CD4-positive, alpha-beta T cell treated with Interleukin-4 for 4 hours (primary cell): ENCODE measurements around the gene SPESP1.
"Not testable (repeated sequence)": the region's sequence is repeated elsewhere in the genome, so short reads cannot be mapped to it uniquely, and the experiment has no call there.

ENCODE experiments used
- DNase-seq: peaks from one replicate; pipeline ENCODE4 v3.0.0-alpha.2; 2020

Gene SPESP1

DNA sequence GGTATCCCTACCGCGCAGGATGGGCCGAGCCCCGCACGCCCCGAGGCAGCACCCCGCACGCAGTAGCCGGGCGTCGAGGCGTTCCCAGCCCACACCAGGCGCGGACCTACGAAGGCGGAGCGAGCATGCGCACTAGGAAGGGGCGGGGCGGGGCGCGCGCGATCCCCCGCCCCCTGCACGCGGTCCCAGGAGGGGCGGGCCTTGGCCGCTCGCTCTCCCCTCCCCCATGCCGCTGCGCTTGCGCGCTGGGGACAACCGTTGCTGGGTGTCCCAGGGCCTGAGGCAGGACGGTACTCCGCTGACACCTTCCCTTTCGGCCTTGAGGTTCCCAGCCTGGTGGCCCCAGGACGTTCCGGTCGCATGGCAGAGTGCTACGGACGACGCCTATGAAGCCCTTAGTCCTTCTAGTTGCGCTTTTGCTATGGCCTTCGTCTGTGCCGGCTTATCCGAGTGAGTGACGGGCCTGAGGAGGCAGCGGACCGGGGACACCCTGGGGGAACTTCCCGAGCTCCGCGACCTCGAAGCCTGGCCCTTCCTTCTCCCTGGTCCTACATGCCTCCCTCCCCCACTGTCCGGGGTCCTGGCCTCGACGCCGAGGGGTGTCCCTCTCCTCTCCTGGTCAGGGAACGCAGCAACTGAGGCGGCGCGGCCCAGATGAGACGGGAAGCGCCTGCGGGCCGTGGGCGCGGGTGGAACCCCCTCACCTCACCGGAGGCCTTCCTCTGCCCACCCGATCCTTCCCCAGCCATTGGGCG is at the start of gene SPESP1:
SPESP1 (plus strand) TSS at position 258 of the 755 bp plus-strand sequence; CDS start at position 387, 129 bp downstream.
- peak; percentile 17 for DNase-seq

DNA sequence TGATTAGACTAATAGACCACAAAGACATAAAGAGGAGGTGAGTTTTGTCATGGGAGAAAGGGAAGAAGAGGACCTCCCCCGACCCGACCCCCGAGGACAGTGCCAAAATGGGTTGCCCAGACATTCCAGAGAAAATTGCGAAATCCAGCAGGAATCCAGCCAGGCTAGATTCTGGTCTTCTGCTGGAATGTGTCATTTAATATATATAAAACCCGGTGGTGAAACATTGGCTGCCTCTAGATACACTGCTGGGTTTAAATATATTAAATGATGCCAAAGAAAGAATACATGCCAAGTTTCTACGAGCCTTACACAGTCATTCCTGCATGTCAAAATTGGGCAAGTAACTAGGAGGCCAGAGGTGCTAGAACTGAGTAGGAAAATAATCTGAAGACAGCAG is 45.3 kb upstream of the SPESP1 start:
- no peak for DNase-seq

DNA sequence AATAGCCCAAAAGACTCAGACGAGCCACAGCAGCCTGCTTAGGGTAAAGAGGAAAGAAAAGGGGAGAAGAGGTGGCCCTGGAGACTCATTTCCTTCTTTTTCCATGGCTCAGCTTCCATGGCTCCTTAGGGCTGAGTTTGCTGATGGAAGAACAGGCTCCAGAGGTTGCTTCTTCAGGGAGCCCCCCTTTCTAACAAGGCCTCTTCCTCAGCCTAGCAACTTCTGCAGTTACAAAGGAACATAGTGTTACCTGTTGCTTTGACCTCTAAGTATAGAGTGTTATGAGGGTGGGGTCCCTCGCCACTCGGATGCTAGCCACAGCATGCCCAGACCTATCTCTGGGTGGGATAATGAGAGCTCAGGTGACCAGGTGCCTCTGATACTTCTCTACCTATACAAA is 43.2 kb upstream of the SPESP1 start:
- no peak for DNase-seq

DNA sequence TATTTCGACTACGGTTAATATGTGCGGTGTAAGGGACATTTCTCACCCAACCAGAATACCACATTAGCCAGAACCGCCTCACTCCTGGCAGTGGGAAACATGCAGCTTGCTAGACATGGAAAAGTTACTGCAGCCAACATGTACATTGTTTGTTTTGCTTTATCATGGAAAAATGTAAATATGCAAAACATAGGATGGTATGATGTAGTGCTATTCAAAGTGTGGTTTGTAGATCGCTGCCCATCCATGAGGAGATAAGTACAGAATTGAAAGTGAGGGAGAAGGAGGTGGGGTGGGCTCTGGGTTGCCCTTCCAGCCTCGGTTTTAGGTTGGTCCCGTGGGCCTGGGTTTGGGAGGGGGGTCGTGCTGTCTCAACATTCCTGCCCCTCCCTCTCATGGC is 42.5 kb upstream of the SPESP1 start:
- no peak for DNase-seq

DNA sequence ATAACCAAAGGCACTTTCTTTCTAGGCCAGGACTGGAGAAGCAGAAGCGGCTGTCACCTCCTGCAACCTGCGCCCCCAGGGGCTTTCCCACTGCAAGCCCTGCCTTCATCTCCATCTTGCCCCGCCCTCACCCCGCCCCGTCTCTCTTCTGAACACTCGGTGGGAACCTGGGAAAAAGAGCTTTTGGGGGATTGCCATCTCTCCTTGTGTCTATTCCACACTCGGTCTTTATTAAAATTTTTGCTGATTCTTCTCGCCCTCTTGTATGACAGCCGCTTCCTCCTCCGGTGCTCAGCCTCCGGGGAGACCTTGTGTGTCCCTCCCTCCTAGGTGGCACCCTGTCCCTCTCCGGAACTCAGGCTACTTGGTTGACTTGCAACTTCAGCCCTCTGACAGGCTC is 41.9 kb upstream of the SPESP1 start:
- no peak for DNase-seq

DNA sequence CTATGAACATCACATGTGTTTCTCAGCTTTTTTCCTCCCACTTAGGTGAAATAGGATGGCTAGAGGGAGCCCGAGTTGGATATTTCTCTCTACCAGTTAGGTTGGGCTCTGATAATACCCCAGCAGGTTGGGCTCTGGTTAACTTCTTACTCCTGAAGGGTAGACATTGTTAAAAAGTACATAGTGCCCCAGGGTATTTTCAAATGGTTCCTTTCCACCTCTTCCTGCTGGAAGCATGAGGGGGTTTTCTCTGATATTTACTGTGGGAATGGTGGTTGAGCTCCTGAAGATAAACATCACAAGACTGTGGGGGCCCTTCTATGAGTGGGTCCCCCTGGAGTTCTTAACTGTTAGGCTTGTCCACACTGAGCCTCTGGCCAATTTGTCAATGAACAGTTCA is 36.1 kb upstream of the SPESP1 start:
- no peak for DNase-seq

DNA sequence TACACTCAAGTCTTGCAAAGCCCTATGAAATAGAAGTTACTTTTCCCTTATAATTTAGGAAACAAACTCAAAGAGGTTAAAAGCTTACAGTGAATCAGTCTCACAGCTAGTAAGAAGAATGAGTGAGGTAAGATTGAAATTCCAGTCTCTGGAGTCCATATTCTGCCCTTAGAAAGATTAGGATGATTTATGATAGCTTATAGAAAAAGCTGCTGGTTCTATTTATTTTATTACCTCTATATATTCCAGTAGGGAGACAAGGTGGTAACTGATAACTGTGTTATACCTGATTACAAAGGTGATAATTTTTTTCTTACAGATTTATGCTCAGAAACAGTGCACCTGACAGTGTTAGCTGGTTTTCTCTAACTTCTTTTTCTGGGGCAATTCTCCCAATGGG is 34.1 kb upstream of the SPESP1 start:
- DNase-seq: no peak

DNA sequence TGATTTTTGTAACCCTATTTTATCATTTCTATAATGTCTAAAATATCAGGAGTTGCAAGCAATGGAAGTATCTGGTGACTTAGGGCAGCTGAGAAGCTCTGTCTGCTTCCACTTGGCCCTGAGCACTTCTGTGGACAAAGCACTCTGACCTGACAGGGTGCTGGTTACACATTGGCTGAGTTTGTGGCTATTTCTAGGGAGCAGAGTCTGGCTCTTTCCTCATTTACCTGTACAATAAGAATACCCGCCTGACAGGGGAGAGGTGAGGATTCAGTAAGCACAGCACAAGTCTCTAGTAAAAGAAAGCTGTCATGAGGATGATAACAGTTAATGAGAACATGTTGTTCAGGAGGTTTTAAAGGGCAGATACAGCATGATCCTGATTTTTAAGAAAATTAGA is 33.3 kb upstream of the SPESP1 start:
- no peak for DNase-seq

DNA sequence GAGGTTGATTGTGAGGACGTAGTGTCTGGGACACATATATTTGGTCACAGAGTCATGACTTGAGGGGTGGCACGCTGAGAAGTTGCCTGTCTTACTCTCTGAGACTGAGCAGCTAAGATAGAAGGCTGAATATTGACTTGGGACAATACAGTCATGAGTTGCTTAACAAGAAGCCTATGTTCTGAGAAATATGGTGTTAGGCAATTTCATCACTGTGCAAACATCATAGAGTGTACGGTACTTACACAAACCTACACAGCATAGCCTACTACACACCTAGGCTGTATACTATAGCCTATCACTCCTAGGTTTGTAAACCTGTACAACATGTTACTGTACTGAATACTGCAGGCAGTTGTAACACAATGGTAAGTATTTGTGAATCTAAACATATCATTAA is 30.3 kb upstream of the SPESP1 start:
- no peak for DNase-seq

DNA sequence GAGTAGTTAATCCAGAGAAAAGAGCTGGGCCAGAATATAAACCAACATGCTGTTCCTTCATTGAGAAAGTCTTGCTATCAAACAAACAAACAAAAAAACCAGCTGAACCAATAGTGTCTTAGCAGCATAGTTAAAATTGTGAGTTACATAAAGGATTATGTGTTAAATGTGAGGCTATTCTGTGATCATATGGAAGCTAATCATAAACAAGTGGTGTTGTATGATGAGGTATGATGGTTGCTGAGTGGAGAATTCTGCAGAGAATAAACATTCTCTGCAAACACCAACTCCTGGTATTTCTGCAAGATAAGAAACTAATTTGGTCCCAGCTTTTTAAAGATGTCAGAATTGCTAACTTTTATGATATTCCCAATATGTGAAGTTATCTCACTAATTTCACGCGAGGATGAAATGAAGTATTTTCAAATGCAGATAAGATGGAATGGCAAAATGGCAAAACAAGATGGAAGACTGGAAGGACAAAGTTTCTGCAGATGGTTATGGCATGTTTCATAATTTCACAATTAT is 22.9 kb upstream of the SPESP1 start:
- no peak for DNase-seq

DNA sequence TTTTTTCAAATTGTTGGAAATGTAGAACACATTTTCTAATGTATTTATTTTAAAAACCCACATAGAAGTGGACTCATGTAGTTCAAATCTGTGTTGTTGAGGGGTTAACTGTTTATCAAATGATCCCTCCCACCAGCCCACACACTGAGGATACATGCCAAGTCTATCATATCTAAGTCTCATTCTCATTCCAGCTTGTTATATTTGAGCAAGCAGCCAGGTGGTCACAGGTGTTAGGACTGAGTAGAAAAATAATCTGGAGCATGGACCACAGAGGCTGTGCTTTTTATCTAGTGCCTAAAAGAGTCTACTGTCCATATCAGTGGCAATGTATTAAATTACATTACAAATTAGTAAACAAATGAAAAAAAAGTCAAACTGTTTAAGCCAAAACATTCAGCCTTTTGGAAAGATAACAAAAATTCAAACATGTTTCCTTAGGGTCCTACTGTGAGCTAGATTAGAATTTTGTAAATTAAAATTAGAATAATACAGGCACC is 20.7 kb upstream of the SPESP1 start:
- no peak for DNase-seq

DNA sequence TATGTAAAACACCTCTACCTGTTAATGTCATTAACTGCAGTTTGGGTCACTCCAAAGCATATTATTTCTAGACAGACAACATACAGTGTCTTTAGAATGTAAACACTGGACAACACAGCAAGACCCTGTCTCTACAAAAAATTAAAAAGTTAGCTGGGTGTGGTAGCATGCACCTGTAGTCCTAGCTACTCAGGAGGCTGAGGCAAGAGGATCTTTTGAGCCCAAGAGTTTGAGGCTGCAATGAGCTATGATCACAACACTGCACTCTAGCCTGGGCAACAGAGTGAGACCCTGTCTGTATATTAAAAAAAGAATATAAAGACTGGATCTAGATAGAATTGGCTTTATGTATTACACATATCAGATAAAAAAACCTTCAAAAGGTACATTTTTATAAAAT is 20.0 kb upstream of the SPESP1 start:
- DNase-seq: no peak

DNA sequence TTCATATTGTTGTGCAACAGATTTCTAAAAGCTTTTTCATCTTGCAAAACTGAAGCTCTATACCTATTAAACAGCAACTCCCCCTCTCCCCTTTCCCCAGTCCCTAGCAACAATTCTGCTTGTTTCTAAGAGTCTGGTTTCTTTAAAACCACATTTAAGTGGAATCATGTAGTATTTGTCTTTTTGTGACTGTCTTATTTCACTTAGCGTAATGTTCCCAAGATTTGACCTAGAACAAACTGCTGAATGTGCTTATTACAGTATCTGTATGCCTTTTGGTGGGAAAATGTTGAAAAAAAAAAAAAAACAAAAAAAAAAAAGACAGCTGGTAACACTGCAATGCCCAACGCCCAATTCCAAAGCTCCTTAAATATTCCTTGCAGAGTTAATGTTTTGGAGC is 19.5 kb upstream of the SPESP1 start:
- DNase-seq: no peak

DNA sequence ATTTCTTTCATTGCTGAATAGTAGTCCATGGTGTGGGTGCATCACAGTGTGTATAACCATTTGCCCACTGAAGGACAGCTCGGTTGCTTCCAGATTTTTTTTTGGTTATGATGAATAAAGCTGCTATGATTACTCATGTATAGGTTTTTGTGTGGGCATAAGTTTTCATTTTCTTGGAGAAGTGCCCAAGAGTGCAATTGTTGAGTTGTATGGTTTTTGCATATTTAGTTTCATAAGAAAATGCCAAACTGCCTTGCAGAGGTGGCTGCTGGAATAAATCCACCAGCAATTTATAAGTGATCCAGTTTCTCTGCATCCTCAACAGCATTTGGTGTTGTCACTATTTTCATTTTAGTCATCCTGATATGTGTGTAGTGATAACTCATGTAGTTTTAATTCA is 8.4 kb upstream of the SPESP1 start:
- no peak for DNase-seq

DNA sequence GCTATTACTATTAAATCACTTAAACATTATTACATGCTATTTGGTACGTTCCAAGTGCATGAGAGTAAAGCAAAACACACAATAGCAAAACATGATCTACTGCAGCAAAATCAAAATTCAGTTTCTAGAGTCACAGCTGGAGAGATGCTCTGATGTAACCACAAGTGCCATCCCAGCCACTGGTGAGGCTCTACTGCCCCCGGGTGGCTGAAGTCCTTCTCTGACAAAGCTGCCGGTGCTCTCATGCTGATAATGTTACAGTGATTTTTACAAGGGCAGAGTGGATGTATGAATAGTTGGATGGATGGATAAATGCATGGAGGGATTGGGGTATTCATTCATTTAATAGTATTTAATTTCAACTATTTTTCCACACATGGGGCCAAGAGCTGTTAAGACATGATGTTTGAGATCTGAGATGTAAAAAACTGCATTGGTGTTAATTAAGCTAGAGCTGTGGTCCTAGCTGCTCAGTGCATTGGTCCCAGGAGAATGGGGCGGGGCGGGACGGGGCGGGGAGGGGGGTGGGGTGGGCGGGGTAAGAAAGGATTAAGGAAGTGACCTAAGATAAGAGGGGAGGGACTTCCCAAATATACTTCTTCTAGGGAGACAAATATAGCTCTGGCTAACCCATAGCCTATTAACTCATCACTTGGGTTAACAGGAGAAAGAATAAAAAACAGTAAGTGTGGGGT is 5.3 kb upstream of the SPESP1 start:
- DNase-seq: peak; percentile 31

DNA sequence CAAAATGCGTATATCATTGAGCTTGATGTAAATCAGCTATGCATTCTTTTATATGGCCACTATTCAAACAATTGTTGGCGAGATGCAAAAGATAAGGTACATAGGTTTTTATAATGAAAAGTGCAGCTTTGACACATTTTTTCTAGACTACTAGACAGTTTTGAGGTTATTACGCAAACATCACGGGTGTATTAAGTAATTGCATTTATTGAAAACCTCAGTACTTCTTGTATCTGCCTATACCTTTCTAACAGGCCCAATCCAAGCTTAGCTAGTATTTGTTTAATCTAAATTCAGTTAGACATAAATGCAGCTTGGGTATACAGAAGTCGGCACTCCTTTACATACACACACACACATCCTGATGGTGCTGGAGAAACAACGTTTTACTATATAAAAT is 2.7 kb downstream of the SPESP1 start:
- DNase-seq: no peak

DNA sequence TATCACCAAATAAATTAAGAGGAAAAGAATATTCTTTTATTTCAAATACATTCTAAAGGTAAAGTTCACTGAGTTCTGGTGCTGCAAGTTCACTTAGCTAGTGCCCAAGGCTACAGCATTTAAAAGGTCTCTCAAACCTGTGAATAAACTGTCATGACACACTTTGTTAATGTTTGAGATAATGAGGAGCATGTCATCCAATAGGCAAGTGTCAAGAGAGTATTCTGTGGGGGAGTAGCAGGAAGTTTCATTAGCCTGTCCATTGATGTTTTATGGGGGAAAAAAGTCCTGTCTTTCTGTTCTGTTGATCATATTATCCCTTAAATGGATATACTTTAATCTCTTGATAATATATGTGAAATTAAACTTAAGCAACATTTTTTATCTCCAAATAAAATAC is 4.0 kb downstream of the SPESP1 start:
- no peak for DNase-seq

DNA sequence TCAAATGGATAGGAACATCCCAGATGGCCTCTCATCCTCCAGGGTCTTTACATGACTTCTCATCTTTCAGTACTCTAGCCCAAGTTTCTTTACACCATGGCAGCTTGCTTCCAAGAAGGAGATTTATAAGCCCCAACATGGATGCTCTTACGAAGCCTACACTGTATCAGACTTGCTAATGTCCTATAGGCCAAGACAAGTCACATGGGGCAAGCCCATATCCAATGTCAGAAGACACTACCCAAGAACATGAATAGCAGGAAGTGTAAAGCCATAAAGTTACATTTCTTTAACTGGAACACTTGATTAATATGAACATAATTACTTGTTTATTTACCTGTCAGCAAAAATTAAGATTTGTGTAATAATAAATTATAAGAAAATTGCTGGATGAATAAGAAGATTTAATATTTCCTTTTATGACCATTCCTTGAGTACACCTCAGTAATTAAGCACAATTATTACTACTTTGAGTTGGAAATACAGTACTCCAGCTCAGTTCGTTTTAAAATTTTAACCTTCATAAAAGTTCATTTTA is 5.1 kb downstream of the SPESP1 start:
- DNase-seq: no peak

DNA sequence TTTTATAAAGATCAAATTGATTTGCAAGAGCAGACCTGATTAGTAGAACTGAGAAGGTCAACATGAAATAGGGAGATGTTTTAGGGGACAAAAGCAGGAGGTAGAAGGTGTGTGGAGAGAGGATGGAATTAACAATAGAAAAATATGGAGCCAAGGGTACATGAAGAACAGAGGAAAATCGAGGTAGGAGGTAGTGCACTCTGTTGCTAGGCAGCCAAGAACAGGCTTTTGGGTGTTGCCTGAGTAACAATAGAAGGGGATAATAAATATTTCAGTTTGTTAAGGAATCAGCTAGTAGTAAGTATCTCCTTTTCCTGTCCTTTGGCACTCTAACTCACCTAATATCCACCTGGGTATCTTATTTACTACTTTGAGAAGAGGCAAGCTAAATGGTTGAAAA is 9.2 kb downstream of the SPESP1 start:
- no peak for DNase-seq

DNA sequence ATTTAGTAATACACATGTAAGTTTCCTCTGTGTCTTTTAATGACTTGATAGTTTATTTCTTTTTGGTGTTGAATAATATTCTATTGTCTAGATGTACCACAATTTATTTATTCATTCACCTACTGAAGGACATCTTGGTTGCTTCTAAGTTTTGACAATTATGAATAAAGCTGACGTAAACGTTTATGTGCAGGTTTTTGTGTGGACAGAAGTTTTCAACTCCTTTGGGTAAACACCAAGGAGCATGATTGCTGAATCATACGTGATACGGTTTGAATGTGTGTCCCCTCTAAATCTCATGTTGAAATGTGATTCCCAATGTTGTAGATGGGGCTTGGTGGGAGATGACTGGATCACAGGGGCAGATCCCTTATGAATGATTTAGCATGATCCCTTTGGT is 21.5 kb downstream of the SPESP1 start:
- DNase-seq: no peak

DNA sequence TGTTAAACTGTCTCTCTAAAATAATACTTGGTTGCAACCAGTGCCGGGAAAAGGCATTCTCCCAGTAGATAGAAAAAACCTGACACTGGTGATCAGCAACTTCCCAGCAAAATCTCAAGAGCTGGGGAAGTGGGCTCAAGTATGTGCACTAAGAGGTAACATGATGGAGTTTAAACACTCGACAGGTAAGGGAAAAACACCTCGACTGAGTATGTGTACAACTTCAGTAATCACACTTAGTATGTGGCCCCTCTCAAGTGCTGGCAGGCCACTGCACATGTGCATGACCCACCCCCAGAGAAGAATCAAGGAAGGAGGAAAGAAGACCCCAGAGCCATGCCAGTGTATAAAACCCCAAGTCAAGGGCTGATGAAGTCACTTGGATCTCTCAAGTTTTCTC is 27.4 kb downstream of the SPESP1 start:
- no peak for DNase-seq

DNA sequence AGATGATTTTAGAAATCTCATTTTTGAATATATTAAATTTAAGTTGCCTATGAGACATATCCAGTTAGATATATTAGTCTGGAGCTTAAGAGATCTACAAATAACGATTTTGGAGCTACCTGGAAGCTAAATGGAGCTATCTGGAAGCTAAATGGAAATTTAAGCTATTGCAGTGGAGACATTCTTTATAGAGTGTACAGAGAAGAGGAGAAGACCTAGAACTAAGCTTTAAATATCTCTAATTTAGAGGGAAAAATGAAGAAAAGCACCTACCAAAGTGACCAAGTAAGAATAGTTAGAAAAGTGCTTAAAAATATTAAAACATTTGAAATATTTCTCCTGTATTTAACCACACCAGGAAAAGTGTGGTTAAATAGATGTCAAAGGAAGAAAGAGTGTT is 28.3 kb downstream of the SPESP1 start:
- no peak for DNase-seq

DNA sequence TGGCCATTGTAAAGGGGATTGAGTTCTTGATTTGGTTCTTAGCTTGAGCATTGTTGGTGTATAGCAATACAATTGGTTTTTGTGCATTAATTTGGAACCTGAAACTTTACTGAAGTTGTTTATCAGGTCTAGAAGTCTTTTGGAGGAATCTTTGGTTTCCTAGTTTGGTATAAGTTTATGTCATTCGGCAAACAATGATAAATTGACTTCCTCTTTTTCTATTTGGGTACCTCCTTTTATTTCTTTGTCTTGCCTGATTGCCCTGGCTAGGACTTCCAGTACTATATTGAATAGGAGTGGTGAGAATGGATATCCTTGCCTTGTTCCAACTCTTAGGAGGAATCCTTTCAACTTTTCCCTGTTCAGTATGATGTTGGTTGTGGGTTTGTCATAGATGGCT is 32.1 kb downstream of the SPESP1 start:
- no peak for DNase-seq

DNA sequence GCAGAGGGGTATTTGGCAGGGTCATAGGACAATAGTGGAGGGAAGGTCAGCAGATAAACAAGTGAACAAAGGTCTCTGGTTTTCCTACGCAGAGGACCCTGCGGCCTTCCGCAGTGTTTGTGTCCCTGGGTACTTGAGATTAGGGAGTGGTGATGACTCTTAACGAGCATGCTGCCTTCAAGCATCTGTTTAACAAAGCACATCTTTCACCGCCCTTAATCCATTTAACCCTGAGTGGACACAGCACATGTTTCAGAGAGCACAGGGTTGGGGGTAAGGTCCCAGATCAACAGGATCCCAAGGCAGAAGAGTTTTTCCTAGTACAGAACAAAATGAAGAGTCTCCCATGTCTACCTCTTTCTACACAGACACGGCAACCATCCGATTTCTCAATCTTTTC is 33.4 kb downstream of the SPESP1 start:
- not testable (repeated sequence) for DNase-seq
